ENCODE data around the gene SOD2. TPM values are rescaled to one million over a fixed set of nuclear protein-coding genes. Genes with fewer than 3 reads are reported as not detected.

SOD2 gene
- total RNA-seq, 1 donor from 2014 or later, result 64.0 TPM

- Mint-ChIP-seq H3K9me3 (ENCODE audit: unreplicated experiment) (no peaks in the 10 kb centered on the region), H3K36me3 (ENCODE audit: low read depth, unreplicated experiment) (peaks cover 8% of the 10 kb centered on the region), H3K27me3 (ENCODE audit: low read depth, unreplicated experiment) (no peaks in the 10 kb centered on the region), H3K4me3 (ENCODE audit: unreplicated experiment) (no peak overlapping the region), H3K4me1 (ENCODE audit: low read depth, unreplicated experiment) (peaks cover 5% of the 10 kb centered on the region), H3K27ac (ENCODE audit: unreplicated experiment) (no peak overlapping the region)
- TF ChIP-seq EZH2 (IDR thresholded peaks at IDR 0.05; ENCODE audit: insufficient read depth, low read length) (no peak), CTCF (IDR thresholded peaks at IDR 0.05; ENCODE audit: insufficient read depth, low read depth, low read length) (no peak)
- Histone ChIP-seq H3K9me3 (ENCODE audit: insufficient read depth, low read depth, low read length) (no peaks in the 10 kb centered on the region), H4K20me1 (ENCODE audit: insufficient read depth, low read length) (peaks cover 1% of the 10 kb centered on the region), H3K36me3 (ENCODE audit: insufficient read depth, low read length) (peaks cover 6% of the 10 kb centered on the region), H3K27ac (ENCODE audit: low read depth, low read length) (no peak overlapping the region), H3K4me1 (ENCODE audit: insufficient read depth, low read length) (peaks cover 4% of the 10 kb centered on the region), H3K9ac (ENCODE audit: low read length) (no peak overlapping the region), H3K4me2 (ENCODE audit: low read length) (no peak overlapping the region), H3K4me3 (ENCODE audit: insufficient read depth, low read depth, low read length) (no peak overlapping the region), H3K27me3 (ENCODE audit: insufficient read depth, low read length) (no peaks in the 10 kb centered on the region), H3K79me2 (ENCODE audit: insufficient read depth, low read length) (peaks cover 16% of the 10 kb centered on the region), H2AFZ (ENCODE audit: low read depth, low read length) (no peak overlapping the region)
- DNase-seq (ENCODE audit: low read depth), result no peak
- FAIRE-seq, result no peak
Observed at GRCh38 chr6:159686703-159687102, 6.3 kb downstream of the SOD2 start.

- no peaks in the 10 kb centered on the region for H3K9me3 ChIP-seq (ENCODE audit: insufficient read depth, low read depth, low read length)
- Mint-ChIP-seq H3K4me1 (ENCODE audit: low read depth, unreplicated experiment) (no peaks in the 10 kb centered on the region), H3K4me3 (ENCODE audit: unreplicated experiment) (no peak overlapping the region), H3K36me3 (ENCODE audit: low read depth, unreplicated experiment) (peaks cover 8% of the 10 kb centered on the region), H3K9me3 (ENCODE audit: unreplicated experiment) (no peaks in the 10 kb centered on the region), H3K27me3 (ENCODE audit: low read depth, unreplicated experiment) (no peaks in the 10 kb centered on the region), H3K27ac (ENCODE audit: unreplicated experiment) (no peak overlapping the region)
- FAIRE-seq (no peak), DNase-seq (ENCODE audit: low read depth) (no peak)
- no peak overlapping the region for H3K4me2 ChIP-seq (ENCODE audit: low read length)
- peaks cover 12% of the 10 kb centered on the region for H3K79me2 ChIP-seq (ENCODE audit: insufficient read depth, low read length)
- peaks cover 6% of the 10 kb centered on the region for H3K36me3 ChIP-seq (ENCODE audit: insufficient read depth, low read length)
- no peaks in the 10 kb centered on the region for H4K20me1 ChIP-seq (ENCODE audit: insufficient read depth, low read length)
- TF ChIP-seq EZH2 (IDR thresholded peaks at IDR 0.05; ENCODE audit: insufficient read depth, low read length) (no peak), CTCF (IDR thresholded peaks at IDR 0.05; ENCODE audit: insufficient read depth, low read depth, low read length) (no peak)
- H3K4me1 ChIP-seq (ENCODE audit: insufficient read depth, low read length), result no peaks in the 10 kb centered on the region
- no peak overlapping the region for H3K27ac ChIP-seq (ENCODE audit: low read depth, low read length)
- H3K27me3 ChIP-seq (ENCODE audit: insufficient read depth, low read length), result no peaks in the 10 kb centered on the region
- H2AFZ ChIP-seq (ENCODE audit: low read depth, low read length), result no peak overlapping the region
- no peak overlapping the region for H3K4me3 ChIP-seq (ENCODE audit: insufficient read depth, low read depth, low read length)
- H3K9ac ChIP-seq (ENCODE audit: low read length), result no peak overlapping the region
Observed at GRCh38 chr6:159686040-159686439, 7.0 kb downstream of the SOD2 start.

- no peak overlapping the region for H3K4me3 ChIP-seq (ENCODE audit: insufficient read depth, low read depth, low read length)
- no peak overlapping the region for H3K9ac ChIP-seq (ENCODE audit: low read length)
- Mint-ChIP-seq H3K27me3 (ENCODE audit: low read depth, unreplicated experiment) (no peaks in the 10 kb centered on the region), H3K27ac (ENCODE audit: unreplicated experiment) (no peak overlapping the region), H3K9me3 (ENCODE audit: unreplicated experiment) (no peaks in the 10 kb centered on the region), H3K4me1 (ENCODE audit: low read depth, unreplicated experiment) (peaks cover 8% of the 10 kb centered on the region), H3K4me3 (ENCODE audit: unreplicated experiment) (no peak overlapping the region), H3K36me3 (ENCODE audit: low read depth, unreplicated experiment) (peaks cover 5% of the 10 kb centered on the region)
- TF ChIP-seq CTCF (IDR thresholded peaks at IDR 0.05; ENCODE audit: insufficient read depth, low read depth, low read length), result no peak
- H3K36me3 ChIP-seq (ENCODE audit: insufficient read depth, low read length), result peaks cover 6% of the 10 kb centered on the region
- H3K79me2 ChIP-seq (ENCODE audit: insufficient read depth, low read length), result peaks cover 3% of the 10 kb centered on the region
- no peaks in the 10 kb centered on the region for H4K20me1 ChIP-seq (ENCODE audit: insufficient read depth, low read length)
- no peak overlapping the region for H3K4me2 ChIP-seq (ENCODE audit: low read length)
- H3K27ac ChIP-seq (ENCODE audit: low read depth, low read length), result no peak overlapping the region
- H3K27me3 ChIP-seq (ENCODE audit: insufficient read depth, low read length), result no peaks in the 10 kb centered on the region
- H3K9me3 ChIP-seq (ENCODE audit: insufficient read depth, low read depth, low read length), result no peaks in the 10 kb centered on the region
- H2AFZ ChIP-seq (ENCODE audit: low read depth, low read length), result no peak overlapping the region
- FAIRE-seq, result no peak
- DNase-seq (ENCODE audit: low read depth), result no peak
- no peaks in the 10 kb centered on the region for H3K4me1 ChIP-seq (ENCODE audit: insufficient read depth, low read length)
Observed at GRCh38 chr6:159684013-159684304, 9.1 kb downstream of the SOD2 start.

Measured in astrocyte (in vitro differentiated cells and primary cell).